Activated T-cell treated with anti-CD3 and anti-CD28 coated beads for 48 hours (primary cell): ENCODE results near the gene GAMT.
"Not testable (repeated sequence)": the region's sequence is repeated elsewhere in the genome, so short reads cannot be mapped to it uniquely, and the experiment has no call there.

ENCODE experiments used
- DNase-seq: peaks from one replicate; pipeline ENCODE4 v3.0.0-alpha.2; 2020; ENCODE audit warnings: low read depth

Gene GAMT

DNA sequence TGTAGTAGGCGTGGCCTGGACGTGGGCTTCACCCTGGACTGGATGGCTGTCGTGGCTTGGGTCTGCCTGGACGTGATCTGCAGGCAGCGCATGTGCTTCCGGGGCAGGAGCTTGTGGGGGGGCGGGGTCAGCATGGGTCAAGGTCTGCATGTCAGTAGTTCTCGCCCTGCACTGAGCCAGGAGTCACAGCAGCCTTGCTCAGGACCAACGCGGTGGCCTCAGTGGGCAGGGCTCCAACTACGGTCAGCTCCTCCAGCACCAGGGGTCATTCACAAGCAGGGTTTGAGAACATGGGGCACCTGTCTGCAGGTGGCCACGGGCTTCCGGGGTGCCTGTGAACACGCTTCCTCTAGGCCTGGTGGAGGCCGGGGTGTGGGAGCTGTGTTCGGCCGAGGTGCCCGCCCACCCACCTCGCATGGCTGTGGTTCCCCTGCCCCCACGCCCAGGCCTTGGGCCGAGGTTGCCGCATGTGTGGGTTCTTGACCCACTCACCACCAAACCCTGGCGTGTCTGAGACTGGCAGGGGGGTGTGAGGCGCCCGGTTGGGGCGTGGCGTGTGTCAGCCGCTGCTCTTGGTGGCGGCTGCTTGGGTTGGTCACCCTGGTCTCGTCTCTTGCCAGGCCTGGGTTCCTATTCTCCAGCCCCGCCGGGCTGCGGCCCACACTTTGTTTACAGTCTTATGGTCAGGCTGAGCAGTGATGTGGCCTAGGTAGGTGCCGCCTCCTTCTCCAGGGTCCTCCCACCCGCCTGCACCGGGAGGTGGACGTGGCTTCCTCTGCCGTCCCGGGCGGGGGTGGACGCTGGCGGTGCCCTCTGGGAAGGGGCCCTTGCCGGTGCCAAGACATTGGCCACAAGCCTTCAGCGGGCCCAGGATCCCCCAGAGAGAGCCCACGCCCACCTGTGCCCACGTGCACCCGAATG is 32.0 kb upstream of the GAMT start:
- DNase-seq: no peak

DNA sequence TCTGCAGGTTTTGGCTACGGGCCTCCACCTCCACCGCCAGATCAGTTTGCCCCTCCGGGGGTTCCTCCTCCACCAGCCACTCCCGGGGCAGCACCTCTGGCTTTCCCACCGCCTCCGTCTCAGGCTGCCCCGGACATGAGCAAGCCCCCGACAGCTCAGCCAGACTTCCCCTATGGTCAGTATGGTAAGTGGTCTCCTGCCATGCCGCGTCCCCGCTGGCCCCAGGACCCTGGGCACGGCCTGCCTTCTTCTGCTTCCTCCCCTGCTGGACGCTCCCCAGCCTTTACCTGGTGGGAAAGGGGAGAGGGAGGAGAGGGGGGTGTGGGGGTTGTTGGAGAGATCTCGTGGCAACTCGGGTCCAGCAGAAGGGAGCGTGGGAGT is 31.2 kb upstream of the GAMT start:
- no peak for DNase-seq

- DNase-seq: no peak
Measured at GRCh38 chr19:1431759-1432506, 30.6 kb upstream of the GAMT start.

DNA sequence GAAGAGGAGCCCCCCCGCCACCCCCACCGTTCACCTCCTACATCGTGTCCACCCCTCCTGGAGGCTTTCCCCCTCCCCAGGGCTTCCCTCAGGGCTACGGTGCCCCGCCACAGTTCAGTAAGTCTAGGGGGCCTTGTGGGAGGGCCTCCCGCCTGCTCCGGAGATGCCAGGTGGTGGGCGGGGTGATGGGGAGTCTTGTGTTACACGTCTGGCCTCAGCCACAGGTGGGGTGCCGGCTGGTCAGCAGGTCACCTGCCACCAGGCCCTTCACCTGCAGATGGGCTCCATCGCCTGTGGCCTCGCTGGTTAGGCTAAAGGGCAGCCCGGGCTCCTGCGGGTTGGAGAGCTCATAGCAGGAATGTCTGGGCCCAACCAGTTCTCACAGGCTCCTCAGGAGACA is 28.9 kb upstream of the GAMT start:
- no peak for DNase-seq

DNA sequence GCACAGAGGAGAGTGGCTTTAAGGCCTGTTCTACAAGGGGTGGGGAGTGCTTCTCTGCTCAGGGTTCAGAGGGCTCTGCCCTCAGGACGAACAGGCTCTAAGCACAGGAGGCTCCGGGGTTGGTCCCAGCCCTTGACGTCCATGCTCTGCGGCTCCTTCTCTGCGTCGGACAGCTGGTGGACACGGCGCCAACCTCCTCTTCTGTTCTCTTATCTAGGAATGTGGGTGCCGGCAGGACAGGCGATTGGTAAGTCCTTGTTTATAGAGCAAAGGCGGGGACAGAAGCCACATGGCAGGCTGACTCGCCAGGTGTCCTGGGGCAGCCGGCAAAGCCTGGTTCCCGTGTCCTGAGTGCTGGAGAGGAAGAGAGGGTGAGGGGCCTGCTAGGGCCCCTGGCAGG is 28.4 kb upstream of the GAMT start:
- no peak for DNase-seq

DNA sequence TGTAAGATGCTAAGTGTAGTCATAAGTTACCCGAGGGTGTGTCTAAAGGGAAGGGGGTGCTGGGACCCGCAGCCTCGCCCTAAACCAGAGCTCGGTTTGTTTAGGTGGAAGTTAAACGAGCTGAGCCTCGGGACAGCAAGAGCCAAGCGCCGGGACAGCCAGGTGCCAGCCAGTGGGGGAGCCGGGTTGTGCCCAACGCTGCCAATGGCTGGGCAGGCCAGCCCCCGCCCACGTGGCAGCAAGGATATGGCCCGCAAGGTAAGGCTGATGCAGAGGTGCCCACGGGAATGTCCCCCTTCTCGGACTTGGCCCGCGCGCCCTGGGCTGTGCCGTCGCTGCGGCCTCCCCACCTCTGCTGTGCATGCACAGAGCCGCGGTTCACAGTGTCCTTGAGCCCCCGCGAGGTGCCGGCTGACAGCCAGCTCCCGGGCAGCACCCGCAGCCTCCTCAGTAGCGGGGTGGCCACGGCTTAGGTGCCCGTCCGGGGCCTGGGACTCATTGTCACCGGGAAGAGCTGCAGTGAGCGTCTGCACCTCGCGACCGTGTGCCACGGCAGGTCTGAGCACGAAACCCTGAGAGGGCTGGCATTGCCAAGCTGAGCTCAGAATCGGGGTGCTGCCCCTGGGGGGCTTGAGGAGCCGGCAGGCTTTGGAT is 27.5 kb upstream of the GAMT start:
- no peak for DNase-seq

DNA sequence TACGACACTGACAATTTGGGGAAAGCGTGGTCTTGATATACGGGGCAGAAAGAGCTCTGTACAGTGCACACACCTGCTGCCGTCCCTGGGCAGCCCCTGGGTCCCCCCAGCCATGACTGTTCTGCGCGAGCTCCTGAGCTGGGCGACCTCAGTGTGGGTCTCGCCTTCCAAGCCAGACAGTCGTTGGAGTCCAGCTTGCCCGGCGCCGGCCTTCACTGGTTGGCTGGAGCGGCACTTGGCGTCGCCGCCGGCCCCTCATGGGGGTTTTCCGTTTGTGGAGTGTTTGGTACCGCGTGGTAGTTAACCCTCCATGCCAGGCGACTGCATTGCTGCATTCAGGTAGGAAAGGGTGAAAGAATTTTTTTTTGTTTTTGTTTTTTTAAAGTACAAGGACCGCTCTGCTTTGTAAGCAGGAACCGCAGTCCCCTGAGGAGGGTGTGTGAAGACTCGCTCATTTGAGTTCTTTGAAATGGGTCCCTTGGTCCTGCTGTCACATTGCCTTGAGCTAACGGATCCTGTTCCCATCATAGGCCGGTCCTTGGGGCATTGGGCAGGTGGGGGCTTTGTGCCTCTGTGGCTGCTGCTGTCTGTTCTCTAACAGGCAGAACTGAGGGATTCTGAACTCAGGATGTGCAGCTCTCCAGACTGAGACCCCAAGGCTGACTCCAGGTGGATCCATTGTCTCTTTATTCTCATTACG is 26.0 kb upstream of the GAMT start:
- DNase-seq: no peak

DNA sequence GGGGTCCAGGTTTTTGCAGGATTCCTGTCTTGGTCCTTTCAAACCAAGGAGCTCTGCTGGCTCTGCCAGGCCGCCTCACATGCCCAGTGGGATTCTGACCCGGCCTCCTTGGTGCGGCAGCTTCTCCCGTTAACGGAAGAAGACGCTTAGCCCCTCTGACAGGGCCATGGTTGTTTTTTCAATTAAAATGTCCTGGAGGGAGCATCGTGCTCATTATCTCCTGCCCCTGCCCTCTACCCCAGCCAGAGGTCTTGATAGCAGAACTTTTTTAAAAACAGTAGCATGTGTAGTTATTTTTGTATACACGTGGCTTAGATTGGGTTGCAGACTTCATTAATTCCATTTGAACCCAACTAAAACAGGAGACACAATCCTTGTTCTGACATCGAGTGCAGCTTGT is 25.4 kb upstream of the GAMT start:
- no peak for DNase-seq

- no peak for DNase-seq
Measured at GRCh38 chr19:1425902-1426301, 24.6 kb upstream of the GAMT start.

DNA sequence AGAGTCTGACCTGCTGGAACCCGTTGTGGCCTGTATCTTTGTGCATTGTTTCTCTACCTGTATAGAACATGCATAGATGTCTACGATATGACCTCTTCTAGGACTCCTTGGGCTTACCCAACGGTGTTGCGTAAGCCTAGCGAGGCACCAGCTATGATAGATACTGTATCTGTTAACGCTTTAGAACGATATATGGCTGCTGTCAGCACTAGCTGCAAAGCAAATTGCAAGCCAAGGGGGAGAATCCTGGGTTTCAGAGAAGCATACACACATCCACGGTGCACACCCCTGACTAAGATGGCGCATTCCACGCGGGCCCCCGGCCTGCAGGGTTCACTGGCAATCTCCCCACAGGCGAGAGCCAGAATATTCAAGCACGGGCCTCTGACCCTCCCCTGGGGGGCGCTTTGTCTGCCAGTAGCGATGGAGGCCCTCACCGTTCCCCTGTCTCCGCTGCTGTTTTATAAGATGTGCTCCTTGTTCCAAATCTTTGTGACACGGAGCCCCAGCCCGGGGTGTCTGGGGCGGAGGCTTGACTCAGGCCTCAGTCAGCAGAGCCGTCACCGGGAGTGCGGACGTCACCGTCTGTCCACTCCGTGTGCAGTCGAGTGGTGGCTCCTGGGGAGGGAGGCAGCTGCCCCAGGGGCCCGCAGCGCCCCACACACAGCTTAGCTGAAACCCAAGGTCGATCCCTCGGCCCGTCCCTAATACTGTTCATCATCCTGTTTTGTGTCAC is 23.9 kb upstream of the GAMT start:
- DNase-seq: no peak

DNA sequence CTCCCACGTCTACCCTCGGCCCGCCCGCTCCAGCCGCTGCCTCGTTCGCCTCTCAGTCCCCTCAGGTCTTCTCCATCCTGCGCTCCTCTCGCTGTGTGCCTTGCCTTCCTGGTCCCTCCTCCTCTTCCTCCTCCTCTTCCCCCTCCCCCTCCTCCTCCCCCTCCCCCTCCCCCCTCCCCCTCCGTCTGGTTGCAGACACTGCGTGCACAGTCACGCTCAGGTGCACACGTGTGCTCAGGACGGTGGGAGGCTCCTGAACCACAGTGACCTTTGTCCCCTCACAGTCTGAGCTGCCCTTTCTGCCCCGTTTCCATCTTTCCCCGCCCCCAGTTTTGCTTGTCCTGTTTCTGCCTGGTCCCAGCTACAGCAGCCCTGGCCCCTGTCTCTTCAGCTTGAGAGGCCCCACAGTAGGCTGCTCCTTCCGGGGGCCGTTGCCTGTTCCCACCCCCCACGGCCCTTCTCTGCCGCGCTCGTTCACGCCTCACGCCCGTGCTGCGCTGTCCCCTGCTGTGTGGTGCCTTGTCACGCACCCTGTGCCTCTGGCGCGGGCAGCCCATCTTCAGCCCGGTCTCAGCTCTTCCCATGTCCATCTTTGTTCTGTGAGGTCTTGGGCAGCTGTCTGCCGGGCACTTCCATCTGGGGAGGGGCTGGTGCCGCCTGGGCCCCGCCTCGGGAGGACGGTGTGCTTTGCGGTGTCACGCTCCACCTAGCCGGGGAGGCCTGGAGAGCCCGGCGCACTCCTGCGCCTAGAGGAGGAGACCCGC is 23.0 kb upstream of the GAMT start:
- no peak for DNase-seq

GRCh38 chr19:1423436-1424191 is 22.3 kb upstream of the GAMT start:
- DNase-seq: no peak

DNA sequence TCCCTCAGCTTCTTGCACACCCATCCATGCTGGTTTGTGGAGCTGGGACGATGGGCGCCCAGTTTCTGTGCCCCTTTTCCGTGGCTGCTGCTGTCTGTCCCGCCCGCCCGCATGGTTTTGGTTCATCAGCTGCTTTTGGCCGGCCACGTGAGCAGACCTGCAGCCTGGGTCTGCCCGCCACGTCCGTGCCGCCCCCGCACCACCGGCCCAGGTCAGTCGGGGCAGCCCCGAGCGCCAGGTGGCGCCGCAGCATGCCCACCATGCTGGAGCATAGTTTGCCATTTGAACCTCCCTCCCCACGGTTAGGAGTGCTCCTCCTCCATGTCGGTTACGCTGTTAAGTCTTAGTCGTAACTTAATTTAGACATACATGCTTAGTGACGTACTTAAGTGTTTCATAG is 21.6 kb upstream of the GAMT start:
- no peak for DNase-seq

DNA sequence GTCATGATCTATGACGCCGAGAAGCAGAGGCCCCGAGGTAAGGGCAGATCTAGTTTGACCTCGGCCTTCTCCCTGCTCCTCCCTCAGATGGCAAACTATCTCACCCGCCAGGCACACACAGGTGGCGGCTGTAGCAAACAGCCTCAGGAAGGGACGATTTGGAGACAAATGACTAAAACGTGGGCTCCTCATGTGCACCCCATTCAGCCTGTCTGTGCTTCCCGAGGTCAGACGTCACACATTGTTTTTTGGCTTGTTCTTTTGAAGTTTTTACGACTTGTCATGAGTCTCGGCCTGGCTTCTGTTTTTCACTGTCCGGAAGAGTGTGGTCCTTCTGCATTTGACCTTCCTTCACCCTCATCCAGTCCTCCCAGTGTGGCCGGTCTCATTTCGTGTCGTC is 21.0 kb upstream of the GAMT start:
- no peak for DNase-seq

DNA sequence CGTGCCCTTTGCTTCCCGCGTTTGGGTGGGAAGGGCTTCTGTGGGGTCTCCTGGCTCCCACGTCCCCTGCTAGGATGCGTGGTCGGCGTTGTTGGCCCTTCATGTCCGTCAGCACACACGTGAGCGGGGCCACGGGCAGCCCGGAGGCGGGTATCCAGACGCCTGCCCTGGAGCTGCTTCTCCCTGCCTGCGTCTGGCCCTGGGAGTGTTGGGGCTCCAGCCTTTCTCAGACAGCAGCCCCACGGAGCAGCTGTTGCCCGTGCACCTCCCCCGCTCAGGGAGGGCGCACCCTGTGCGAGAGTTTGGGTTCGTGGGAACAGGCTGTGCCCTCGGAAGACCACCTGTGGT is 20.6 kb upstream of the GAMT start:
- DNase-seq: no peak

GRCh38 chr19:1421218-1421957 is 20.0 kb upstream of the GAMT start:
- no peak for DNase-seq

GRCh38 chr19:1420590-1420989 is 19.2 kb upstream of the GAMT start:
- no peak for DNase-seq

GRCh38 chr19:1420085-1420484 is 18.7 kb upstream of the GAMT start:
- DNase-seq: not testable (repeated sequence)

- no peak for DNase-seq
Measured at GRCh38 chr19:1418951-1419738, 17.8 kb upstream of the GAMT start.
